Activated naive CD8-positive, alpha-beta T cell treated with anti-CD3 and anti-CD28 coated beads, Interleukin-2, amount 50 U/mL, for 16 hours (primary cell): ENCODE measurements around the gene SIL1.
"Not testable (repeated sequence)": the region's sequence is repeated elsewhere in the genome, so short reads cannot be mapped to it uniquely, and the experiment has no call there.

Experiments used
- DNase-seq: peaks from one replicate; pipeline ENCODE4 v3.0.0-alpha.2; 2020; ENCODE audit warnings: low read depth, low spot score

Gene SIL1

GRCh38 chr5:139177281-139177680 lies 20.9 kb downstream of the SIL1 start:
- not testable (repeated sequence) for DNase-seq

- not testable (repeated sequence) for DNase-seq
These were observed 23.8 kb downstream of the SIL1 start for GRCh38 chr5:139174382-139174781.

DNA sequence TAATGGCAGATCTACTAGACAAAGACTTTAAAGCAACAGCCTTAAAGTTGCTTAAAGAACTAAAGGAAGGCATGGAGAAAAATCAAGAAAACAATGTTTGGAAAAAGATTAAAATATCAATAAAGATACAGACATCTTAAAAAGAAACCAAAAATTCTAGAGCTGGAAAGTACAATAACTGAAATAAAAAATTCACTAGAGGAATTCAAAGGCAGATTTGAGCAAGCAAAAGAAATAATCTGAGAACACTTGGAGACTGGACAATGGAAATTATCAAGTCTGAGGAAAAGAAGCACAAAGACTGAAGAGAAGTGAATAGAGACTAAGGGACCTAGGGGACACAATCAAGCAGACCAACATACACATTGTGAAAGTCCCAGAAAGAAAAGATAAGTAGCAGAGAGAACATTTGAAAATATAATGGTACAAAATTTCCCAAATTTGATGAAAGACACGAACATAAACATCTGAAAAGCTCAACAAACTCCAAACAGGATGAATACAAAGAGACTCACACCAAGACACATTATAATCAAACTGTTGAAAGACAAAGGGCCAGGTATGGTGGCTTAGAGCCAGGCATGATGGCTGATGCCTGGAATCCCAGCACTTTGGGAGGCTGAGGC lies 26.3 kb downstream of the SIL1 start:
- DNase-seq = no peak

DNA sequence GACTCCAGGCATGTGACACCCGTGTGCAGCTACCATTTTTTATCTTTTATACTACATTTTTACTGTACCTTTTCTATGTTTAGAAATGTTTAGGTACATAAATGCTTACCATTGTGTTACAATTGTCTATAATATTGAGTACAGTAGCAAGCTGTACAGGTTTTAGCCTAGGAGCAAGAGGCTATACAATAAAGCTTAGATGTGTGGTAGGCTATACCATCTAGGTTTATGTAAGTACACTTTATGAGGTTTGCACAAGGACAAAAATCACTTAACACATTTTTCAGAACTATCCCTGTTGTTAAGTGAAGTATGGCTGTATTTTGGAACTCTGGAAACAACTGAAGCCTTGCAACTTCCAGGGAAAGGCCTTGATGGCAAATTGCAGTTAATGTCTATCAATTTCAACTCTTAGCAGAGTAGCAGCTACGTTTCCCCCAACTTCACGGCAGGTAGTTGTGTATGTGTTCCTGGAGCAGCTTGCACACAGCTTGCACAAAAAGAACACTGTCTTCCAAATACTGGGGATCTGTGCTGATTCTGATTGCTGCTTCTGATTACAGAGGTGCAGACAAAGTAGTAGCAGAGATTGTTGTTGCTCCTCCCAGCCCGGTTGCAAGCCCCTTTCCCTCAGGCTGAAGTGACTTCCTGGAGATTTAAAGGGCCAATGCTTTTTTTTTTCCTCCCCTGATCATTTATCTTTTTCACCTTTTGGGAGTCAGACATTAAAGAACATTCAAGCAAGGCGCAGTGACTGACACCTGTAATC lies 30.0 kb downstream of the SIL1 start:
- no peak for DNase-seq

- DNase-seq = no peak
These were observed 30.6 kb downstream of the SIL1 start for GRCh38 chr5:139167533-139167932.

- DNase-seq = no peak
These were observed 31.1 kb downstream of the SIL1 start for GRCh38 chr5:139167063-139167462.

DNA sequence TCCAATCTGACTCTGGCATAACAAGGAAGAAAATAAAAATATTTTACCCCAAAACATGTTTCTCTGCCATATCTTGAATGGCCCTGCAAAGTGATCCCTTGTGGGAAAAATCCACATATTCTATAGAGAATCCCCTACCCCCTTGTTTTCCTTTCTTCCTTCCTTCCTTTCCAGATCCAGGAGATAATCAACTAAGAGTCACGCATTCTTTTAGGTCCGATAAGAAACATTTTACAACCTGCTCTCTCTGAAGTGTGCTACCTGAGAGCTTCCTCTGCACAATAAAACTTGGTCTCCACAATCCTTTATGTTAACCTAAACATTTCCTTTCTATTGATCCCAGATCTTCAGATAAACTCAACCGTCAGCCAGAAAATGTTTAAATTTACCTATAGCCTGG lies 33.3 kb downstream of the SIL1 start:
- not testable (repeated sequence) for DNase-seq

GRCh38 chr5:139164020-139164419 lies 34.1 kb downstream of the SIL1 start:
- DNase-seq = no peak

GRCh38 chr5:139162448-139162847 lies 35.7 kb downstream of the SIL1 start:
- no peak for DNase-seq

GRCh38 chr5:139158791-139159190 lies 39.4 kb downstream of the SIL1 start:
- DNase-seq = no peak

- no peak for DNase-seq
These were observed 40.6 kb downstream of the SIL1 start for GRCh38 chr5:139157556-139157955.

GRCh38 chr5:139156814-139157213 lies 41.4 kb downstream of the SIL1 start:
- DNase-seq = no peak

GRCh38 chr5:139155333-139155732 lies 42.8 kb downstream of the SIL1 start:
- DNase-seq = no peak

- no peak for DNase-seq
These were observed 46.3 kb downstream of the SIL1 start for GRCh38 chr5:139151902-139152301.

- DNase-seq = no peak
These were observed 47.7 kb downstream of the SIL1 start for GRCh38 chr5:139150367-139150999.

DNA sequence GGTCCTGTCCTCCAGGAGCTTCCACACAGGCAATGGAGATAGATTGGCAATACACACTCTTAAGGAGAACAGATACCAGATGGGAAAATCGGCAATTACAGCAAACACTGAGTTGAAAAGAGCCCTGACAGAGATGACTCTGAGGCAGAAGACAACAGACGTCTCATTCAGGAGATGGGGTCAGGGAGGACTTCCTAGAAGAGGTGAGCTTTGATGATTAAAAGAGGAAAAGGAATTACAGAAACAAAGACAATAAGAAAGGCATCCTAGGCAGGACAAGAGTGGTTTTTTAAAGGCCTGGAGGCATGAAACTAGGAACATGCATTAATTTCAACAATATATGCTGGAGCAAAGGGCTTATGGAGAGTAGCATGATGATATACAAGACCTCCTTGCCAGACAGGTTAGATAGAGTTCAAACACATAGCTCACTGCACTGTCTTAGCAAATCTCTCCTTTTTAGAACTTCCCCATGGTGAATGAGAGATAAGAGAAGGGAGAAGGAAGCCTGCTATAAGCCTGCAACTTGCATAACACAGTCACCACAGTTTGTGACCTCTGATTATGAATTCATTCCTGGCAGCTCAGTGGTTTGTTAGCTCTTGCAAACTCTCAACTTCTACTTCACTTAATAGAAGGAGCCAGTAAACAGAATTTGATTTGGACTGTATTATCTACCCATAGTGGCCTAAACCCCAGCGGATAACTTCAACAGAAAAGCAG lies 48.5 kb downstream of the SIL1 start:
- no peak for DNase-seq

- no peak for DNase-seq
These were observed 49.2 kb downstream of the SIL1 start for GRCh38 chr5:139148986-139149385.

DNA sequence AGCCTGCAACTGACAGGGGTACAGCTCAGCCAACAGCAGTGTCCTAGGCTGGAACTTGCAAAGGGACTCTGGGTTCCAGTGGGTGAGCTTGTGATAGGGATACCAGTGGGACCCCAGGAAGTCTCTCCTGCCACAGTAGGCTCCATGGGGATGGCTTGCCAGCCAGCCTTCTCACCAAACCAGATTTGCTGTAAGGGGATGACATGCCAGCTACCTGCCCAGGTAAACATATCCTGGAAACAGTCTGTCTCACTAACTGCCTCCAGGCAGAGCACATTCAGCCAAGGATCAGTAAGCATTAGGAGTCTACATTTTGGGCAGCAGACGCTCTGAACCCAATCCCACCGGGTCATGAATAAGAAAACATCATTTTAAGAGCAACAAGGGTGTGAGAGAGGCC lies 49.9 kb downstream of the SIL1 start:
- DNase-seq = no peak

DNA sequence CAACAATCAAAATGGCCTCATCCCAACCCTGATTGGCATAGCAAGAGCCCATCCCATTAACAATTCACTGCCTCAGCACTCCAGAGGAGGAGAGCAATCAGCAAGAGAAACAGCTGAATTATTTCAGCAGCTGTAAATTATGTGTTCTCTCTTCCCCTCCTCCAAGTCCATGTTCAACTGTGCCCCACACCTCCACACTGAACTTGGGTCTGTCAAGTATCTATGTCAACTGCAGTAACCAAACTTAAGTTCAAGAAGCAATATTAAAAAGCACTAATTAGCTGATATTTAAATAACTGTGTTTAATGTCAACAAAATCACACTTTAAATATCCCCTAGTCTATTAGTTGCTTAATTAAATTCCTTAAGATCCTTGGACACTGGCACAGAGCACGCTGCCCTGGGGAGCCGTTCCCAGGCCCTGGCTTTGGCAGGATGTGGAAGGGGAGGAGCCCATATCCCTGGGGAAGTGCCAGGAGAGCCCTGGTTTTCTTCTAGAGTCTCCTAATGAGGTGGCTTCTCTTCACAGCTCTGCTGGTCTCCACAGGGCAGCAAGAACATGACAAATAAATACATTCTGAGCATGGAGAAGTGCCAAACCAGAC lies 50.6 kb downstream of the SIL1 start:
- no peak for DNase-seq

DNA sequence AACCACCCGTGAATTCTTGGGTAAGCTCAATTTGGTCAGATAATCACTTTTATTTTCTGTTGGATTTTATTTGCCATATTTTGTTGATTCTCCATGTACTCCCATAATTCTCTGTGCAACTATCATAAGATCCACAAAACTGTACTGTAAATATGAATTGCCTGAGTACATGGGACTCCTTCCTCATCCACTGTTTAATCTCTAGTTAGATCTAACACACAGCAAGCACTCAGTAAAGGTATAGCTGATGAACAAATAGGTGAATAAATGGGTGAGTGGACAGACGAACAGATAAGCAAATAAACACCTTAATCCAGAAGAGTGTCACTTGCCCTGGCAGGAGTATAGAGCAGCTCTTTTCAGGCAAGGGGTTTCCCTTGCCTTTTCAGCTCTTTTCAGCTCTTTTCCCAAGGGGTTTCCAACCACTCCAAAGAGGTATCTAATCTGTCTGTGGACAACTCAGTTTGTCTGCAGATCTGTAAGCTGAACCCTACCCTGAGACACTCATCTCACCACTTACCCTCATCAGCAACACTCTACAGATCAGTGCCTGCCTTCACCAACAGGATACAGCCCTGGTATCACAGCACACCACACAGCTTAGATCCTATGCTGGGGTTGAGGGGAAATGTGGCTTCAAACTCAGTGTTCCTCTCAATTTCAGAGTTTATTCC lies 51.2 kb downstream of the SIL1 start:
- no peak for DNase-seq
